Memory B cell (primary cell): ENCODE results near the gene ZNF467.

Experiments
- ATAC-seq: fragments of 150-1000 bp; cut with Tn5 transposase; 2 replicates; pipeline ENCODE4 v1.10.0; 2021; ENCODE audit warnings: low read depth, mild to moderate bottlenecking, moderate library complexity
- DNase-seq, 2 donors: peaks; one replicate each; pipeline ENCODE4 v3.0.0; 2022; ENCODE audit warnings: low spot score in 2 of 2
- H3K27ac Mint-ChIP-seq: one replicate; pipeline ENCODE4 v1.8.0; 2022; ENCODE audit warnings: mild to moderate bottlenecking, moderate library complexity, mixed read lengths
- H3K27me3 Mint-ChIP-seq: one replicate; pipeline ENCODE4 v1.8.0; 2022; ENCODE audit warnings: mixed read lengths
- H3K36me3 Mint-ChIP-seq: one replicate; pipeline ENCODE4 v1.8.0; 2022; ENCODE audit warnings: mild to moderate bottlenecking, mixed read lengths
- H3K4me1 Mint-ChIP-seq: one replicate; pipeline ENCODE4 v1.8.0; 2022; ENCODE audit warnings: mixed read lengths
- H3K4me3 Mint-ChIP-seq: one replicate; pipeline ENCODE4 v1.8.0; 2022; ENCODE audit warnings: mild to moderate bottlenecking, moderate library complexity, mixed read lengths
- H3K9me3 Mint-ChIP-seq: one replicate; pipeline ENCODE4 v1.8.0; 2022; ENCODE audit warnings: mixed read lengths

ZNF467 gene

GRCh38 chr7:149729983-149730801, 43.2 kb downstream of the ZNF467 start:
- peaks cover 13% of the 10 kb centered on the region for H3K36me3 Mint-ChIP-seq
- no peak for ATAC-seq
- no peak overlapping the region for H3K27ac Mint-ChIP-seq

GRCh38 chr7:149729586-149729982, 43.8 kb downstream of the ZNF467 start:
- Mint-ChIP-seq H3K36me3 (peaks cover 13% of the 10 kb centered on the region), H3K4me3 (no peak overlapping the region), H3K27me3 (no peaks in the 10 kb centered on the region), H3K27ac (no peak overlapping the region), H3K4me1 (peaks cover 6% of the 10 kb centered on the region), H3K9me3 (no peaks in the 10 kb centered on the region)
- DNase-seq (no peak), ATAC-seq (no peak)

More at GRCh38 chr7:149729983-149730801, 43.2 kb downstream of the ZNF467 start:
- Mint-ChIP-seq H3K27me3 (no peaks in the 10 kb centered on the region), H3K4me1 (peaks cover 12% of the 10 kb centered on the region), H3K4me3 (no peak overlapping the region), H3K9me3 (no peaks in the 10 kb centered on the region)
- DNase-seq, result no peak

- H3K4me3 Mint-ChIP-seq, result no peak overlapping the region
- H3K9me3 Mint-ChIP-seq, result no peaks in the 10 kb centered on the region
- peaks cover 13% of the 10 kb centered on the region for H3K36me3 Mint-ChIP-seq
These were observed 44.7 kb downstream of the ZNF467 start for GRCh38 chr7:149728491-149729375.

GRCh38 chr7:149727899-149728476, 45.4 kb downstream of the ZNF467 start:
- peaks cover 16% of the 10 kb centered on the region for H3K36me3 Mint-ChIP-seq
- ATAC-seq, result no peak
- H3K4me1 Mint-ChIP-seq, result no peaks in the 10 kb centered on the region
- no peaks in the 10 kb centered on the region for H3K9me3 Mint-ChIP-seq
- H3K27ac Mint-ChIP-seq, result no peak overlapping the region
- no peak for DNase-seq
- H3K4me3 Mint-ChIP-seq, result no peak overlapping the region
- H3K27me3 Mint-ChIP-seq, result no peaks in the 10 kb centered on the region

More at GRCh38 chr7:149728491-149729375, 44.7 kb downstream of the ZNF467 start:
- H3K4me1 Mint-ChIP-seq, result no peaks in the 10 kb centered on the region
- DNase-seq, result no peak
- no peak for ATAC-seq
- no peak overlapping the region for H3K27ac Mint-ChIP-seq
- H3K27me3 Mint-ChIP-seq, result no peaks in the 10 kb centered on the region

- Mint-ChIP-seq H3K27ac (no peak overlapping the region), H3K27me3 (no peaks in the 10 kb centered on the region), H3K4me1 (no peaks in the 10 kb centered on the region), H3K4me3 (no peak overlapping the region), H3K36me3 (peaks cover 16% of the 10 kb centered on the region), H3K9me3 (no peaks in the 10 kb centered on the region)
- DNase-seq (no peak), ATAC-seq (no peak)
These were observed 46.1 kb downstream of the ZNF467 start for GRCh38 chr7:149727053-149727898.

- DNase-seq, result no peak
- Mint-ChIP-seq H3K4me1 (no peaks in the 10 kb centered on the region), H3K9me3 (no peaks in the 10 kb centered on the region), H3K27me3 (no peaks in the 10 kb centered on the region), H3K36me3 (peaks cover 16% of the 10 kb centered on the region), H3K4me3 (no peak overlapping the region), H3K27ac (no peak overlapping the region)
- no peak for ATAC-seq
These were observed 47.5 kb downstream of the ZNF467 start for GRCh38 chr7:149725916-149726315.

- Mint-ChIP-seq H3K27ac (no peak overlapping the region), H3K9me3 (no peaks in the 10 kb centered on the region), H3K4me3 (no peak overlapping the region), H3K27me3 (no peaks in the 10 kb centered on the region), H3K4me1 (no peaks in the 10 kb centered on the region), H3K36me3 (peaks cover 19% of the 10 kb centered on the region)
- DNase-seq (no peak), ATAC-seq (no peak)
These were observed 48.0 kb downstream of the ZNF467 start for GRCh38 chr7:149725426-149725821.

GRCh38 chr7:149724661-149725425, 48.5 kb downstream of the ZNF467 start:
- Mint-ChIP-seq H3K9me3 (no peaks in the 10 kb centered on the region), H3K36me3 (peaks cover 22% of the 10 kb centered on the region), H3K27ac (no peak overlapping the region), H3K27me3 (no peaks in the 10 kb centered on the region), H3K4me3 (no peak overlapping the region), H3K4me1 (no peaks in the 10 kb centered on the region)
- ATAC-seq (no peak), DNase-seq (no peak)

- ATAC-seq, result no peak
- no peak overlapping the region for H3K4me3 Mint-ChIP-seq
- H3K27ac Mint-ChIP-seq, result no peak overlapping the region
- H3K4me1 Mint-ChIP-seq, result no peaks in the 10 kb centered on the region
- DNase-seq, result no peak
- no peaks in the 10 kb centered on the region for H3K9me3 Mint-ChIP-seq
- H3K27me3 Mint-ChIP-seq, result no peaks in the 10 kb centered on the region
- H3K36me3 Mint-ChIP-seq, result peaks cover 22% of the 10 kb centered on the region
These were observed 49.4 kb downstream of the ZNF467 start for GRCh38 chr7:149723795-149724495.

GRCh38 chr7:149723082-149723767, 50.2 kb downstream of the ZNF467 start:
- H3K27ac Mint-ChIP-seq, result no peak overlapping the region
- no peak overlapping the region for H3K4me3 Mint-ChIP-seq
- no peaks in the 10 kb centered on the region for H3K4me1 Mint-ChIP-seq
- ATAC-seq (no peak), DNase-seq (no peak)
- no peaks in the 10 kb centered on the region for H3K27me3 Mint-ChIP-seq
- no peaks in the 10 kb centered on the region for H3K9me3 Mint-ChIP-seq
- peaks cover 20% of the 10 kb centered on the region for H3K36me3 Mint-ChIP-seq

- Mint-ChIP-seq H3K4me1 (no peaks in the 10 kb centered on the region), H3K36me3 (peaks cover 18% of the 10 kb centered on the region), H3K27me3 (no peaks in the 10 kb centered on the region), H3K9me3 (no peaks in the 10 kb centered on the region), H3K27ac (no peak overlapping the region), H3K4me3 (no peak overlapping the region)
- no peak for DNase-seq
- no peak for ATAC-seq
These were observed 50.9 kb downstream of the ZNF467 start for GRCh38 chr7:149722356-149722957.
